Dermis microvascular lymphatic vessel endothelial cell (primary cell): ENCODE results near the gene LYST. TPM values are rescaled to one million over a fixed set of nuclear protein-coding genes. Genes with fewer than 3 reads are reported as not detected.
"Not testable (repeated sequence)": the region's sequence is repeated elsewhere in the genome, so short reads cannot be mapped to it uniquely, and the experiment has no call there.

Experiments
- DNase-seq, 2 donors: peaks; one replicate each; pipeline versions ENCODE4 v3.0.0 to v3.0.0-alpha.2; 2010; ENCODE audit warnings: low read depth in 2 of 2
- total RNA-seq: library from RNA; depleted of rRNA; stranded (reverse); fragments of >200 nt; gene quantifications from 2 replicates; pipeline ENCODE4 v1.2.1, GENCODE V29; 2014

The LYST gene
- total RNA-seq, 1 donor from 2014 or later = 10.3 TPM

DNA sequence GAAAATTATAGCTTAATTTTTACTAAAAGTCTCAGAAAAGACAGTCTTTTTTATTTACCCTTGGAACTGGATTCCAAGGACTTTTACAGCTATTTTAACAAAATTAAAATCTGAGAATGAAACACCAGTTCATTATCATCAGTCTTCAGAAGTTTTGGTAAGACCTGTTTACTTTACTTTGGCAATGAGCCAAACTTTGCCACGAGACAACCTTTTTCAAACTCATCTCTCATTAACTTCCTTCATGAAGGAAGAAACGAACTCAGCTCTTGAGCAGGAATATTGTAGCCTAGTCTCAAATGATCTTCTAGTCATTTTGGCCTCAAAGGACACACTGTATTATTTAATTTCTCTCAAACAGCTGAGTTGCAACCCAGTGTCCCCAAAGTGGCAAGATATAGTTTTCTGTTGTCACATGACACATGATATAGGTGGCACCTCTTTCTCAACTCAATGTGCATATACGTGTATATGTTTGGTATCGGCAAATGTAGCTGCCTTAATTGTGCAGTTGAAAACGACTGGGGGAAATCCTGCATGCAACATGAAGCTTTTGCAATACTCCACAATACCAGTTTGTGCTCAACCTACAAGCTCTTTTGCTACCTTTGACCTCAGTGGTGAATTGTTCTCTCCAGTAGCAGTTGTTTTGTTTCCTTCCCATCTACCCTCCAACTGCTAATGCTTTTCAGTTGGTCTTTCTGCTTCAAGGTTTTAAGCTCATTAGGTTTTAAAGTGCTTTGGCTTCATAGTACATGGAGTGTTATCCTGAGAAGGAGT is 208.8 kb downstream of the LYST start:
- DNase-seq = no peak

DNA sequence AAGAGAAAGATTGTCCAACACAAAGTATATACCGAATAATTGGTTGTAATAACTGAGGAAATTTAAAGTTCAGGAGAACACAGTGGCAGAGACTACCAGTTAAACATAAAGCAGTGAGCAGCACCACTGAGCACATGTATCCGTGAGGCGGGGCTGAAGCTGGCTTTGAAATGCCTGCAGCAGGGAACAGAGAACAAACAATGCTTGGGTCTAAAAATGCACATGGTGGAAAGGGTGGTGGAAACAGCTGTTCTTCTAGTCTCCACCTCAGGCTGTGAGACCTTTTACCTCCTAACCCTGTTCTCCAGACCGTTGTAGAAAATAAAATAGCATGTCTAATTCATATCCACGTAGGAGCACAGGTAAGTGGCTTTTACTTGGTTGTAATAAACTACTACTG is 209.4 kb downstream of the LYST start:
- no peak for DNase-seq

- DNase-seq = no peak
Observed at GRCh38 chr1:235652364-235652763, 214.3 kb downstream of the LYST start.

DNA sequence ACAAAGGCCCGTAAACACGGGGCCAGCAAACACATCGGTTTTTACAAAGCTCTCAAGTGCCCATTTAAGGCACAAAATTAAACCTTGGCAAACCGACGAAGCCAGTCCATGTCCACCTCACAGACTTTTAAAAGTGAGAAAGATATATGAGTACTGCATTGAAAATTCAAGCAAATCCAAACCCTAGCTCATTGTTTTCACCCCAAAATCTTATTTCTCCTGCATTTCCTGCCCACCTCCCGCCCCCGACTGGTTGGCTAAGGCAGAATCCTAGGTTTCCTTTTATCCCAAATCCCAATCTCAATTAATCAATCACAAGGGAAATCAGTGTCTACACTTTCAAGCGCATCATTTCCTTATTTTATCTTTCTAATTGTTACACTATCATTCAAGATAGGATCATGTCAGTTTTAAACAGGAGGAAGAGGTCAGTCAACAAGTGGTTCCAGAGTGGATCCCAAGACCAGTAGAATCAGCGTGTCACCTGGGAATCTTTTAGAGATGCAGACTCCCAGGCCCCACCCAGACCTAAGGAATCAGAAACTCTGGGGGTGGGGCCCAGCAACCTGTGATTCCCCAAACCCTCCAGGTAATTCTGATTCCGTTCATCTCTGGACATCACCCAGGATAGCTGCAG is 215.4 kb downstream of the LYST start:
- no peak for DNase-seq

GRCh38 chr1:235650341-235651169 is 216.2 kb downstream of the LYST start:
- no peak for DNase-seq

GRCh38 chr1:235649368-235650163 is 217.1 kb downstream of the LYST start, which contains the start of gene GNG4:
GNG4 (minus strand) TSS chr1:235649784; CDS start chr1:235583838, 65,946 bp downstream.
- DNase-seq = peak in 1 of 2 donors; percentile 11

DNA sequence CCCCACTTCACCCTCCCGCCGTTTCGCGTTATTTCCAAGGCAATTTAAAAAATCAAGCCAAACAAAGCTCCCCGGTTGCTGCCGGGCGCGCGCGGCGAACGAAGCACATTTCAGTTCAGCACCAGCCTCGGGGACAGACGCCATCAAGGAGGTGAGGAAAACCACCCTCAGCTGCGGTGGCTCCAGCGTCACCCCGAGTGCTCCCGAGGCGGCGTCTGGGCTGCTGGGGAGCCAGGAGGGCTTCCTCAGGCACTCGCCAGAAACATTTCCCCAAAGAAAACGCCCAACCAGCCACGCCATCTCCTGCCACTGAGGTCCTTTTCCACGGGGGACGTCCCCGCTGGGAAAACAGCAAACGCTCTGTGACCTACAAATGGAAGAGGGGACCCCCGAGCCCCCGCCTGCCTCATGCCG is 217.7 kb downstream of the LYST start:
- peak; percentile 24 to 70 for DNase-seq

DNA sequence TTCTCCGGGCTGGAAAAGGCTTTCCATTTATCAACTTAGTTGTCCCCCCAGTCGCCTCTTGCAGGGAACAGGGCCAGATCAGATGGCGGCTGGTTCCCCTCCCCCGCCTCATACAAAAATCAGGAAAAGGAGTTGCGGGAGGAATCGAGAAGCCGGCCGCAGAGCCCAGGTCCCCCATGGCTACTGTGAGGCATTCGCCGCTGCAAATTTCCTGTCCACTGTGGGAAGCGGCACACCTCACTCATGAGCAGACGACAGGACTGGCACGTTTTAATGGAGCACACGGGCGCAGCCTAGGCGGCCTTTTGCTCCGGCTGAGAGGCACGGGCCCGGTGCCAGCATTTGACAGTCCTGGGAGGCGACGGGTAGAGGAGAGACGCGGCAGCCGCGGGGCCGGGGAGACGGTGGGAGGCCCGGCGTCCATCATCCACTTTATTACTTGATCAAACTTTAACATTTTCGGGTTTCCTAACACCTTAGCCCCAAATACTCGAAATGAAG is 218.2 kb downstream of the LYST start:
- no peak for DNase-seq

GRCh38 chr1:235647537-235647936 is 219.2 kb downstream of the LYST start:
- not testable (repeated sequence) for DNase-seq

- DNase-seq = no peak
Observed at GRCh38 chr1:235646463-235646862, 220.2 kb downstream of the LYST start.

DNA sequence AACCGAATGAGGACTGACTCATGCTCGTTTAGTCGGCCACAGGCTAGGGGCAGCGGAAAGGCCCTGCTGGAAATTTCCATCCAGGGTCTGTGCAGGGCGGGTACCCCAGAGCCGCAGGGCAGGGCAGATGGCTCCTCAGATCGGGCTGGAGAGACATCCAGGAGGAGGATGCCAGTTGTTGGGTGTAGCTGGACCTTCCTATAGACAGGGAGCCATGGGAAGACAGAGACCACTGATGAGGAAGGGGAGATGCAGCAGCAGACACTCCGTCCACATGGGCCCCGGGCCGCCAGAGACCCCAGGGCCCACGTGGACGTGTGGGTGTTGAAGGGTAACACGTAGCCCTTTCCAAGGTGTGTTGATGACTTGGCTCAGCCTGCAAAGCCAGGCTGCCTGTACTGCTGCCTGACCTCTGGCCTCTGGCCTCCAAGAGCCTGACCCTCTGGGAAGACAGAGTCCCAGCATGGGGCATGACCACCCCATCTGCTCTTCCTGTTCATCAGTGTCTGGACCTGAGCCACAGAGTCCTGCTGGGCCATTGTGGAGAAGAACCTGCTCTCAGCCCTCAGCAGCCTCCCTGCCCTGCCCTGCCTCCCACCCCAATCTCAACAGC is 221.9 kb downstream of the LYST start:
- no peak for DNase-seq

GRCh38 chr1:235643837-235644692 is 222.6 kb downstream of the LYST start:
- no peak for DNase-seq

- DNase-seq = no peak
Observed at GRCh38 chr1:235642943-235643371, 223.7 kb downstream of the LYST start.

GRCh38 chr1:235642011-235642942 is 224.4 kb downstream of the LYST start:
- DNase-seq = peak; percentile 69 to 86

GRCh38 chr1:235640580-235640979 is 226.1 kb downstream of the LYST start:
- no peak for DNase-seq

GRCh38 chr1:235639226-235640205 is 227.2 kb downstream of the LYST start:
- no peak for DNase-seq

DNA sequence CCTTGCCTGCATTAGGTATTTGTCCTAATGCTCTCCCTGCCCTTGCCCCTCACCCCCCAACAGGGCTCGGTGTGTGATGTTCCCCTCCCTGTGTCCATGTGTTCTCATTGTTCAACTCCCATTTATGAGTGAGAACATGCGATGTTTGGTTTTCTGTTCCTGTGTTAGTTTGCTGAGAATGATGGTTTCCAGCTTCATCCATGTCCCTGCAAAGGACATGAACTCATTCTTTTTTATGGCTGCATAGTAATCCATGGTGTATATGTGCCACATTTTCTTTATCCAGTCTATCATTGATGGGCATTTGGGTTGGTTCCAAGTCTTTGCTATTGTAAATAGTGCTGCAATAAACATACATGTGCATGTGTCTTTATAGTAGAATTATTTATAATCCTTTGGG is 228.1 kb downstream of the LYST start:
- not testable (repeated sequence) for DNase-seq
